ENCODE measurements around the gene GATAD1. TPM values are rescaled to one million over a fixed set of nuclear protein-coding genes. Genes with fewer than 3 reads are reported as not detected.

Gene GATAD1
- total and polyA plus RNA-seq, 2 of the 8 experiments (the other 6 are each of a cell fraction or from before 2014, with no cell fraction given) = 17.1 to 34.7 TPM

GRCh38 chr7:92485974-92486373, 38.7 kb downstream of the GATAD1 start:
- no peak overlapping the region for H4K91ac ChIP-seq (replicated peaks; ENCODE audit: insufficient read length, low read length)
- FAIRE-seq (no peak), DNase-seq (ENCODE audit: low read depth in 1 of 2, low spot score in 2 of 2) (no peak)
- H3K14ac ChIP-seq (ENCODE audit: insufficient read length) = no peak overlapping the region
- H3K23ac ChIP-seq (ENCODE audit: insufficient read length) = no peak overlapping the region
- CTCF ChIA-PET (ENCODE audit: partially characterized antibody) = interaction anchor here (0.7 to 1.4 kb wide), 3 partner anchors 62 to 629 kb away, joined by 3 read pairs; no protein-coding TSS in a partner anchor
- TF ChIP-seq POLR2AphosphoS5 (IDR thresholded peaks at IDR 0.05; ENCODE audit: low read depth, low read length) (peak; percentile 28; the same call in 1 of the 2 replicates), ATF3 (IDR thresholded peaks at IDR 0.05; ENCODE audit: insufficient read depth, low read depth, low read length) (no peak), BACH1 (IDR thresholded peaks at IDR 0.05; ENCODE audit: low read length) (no peak)
- no peaks in the 10 kb centered on the region for H3K23me2 ChIP-seq (ENCODE audit: low read depth, low read length)
- H3K36me3 ChIP-seq (ENCODE audit: control insufficient read depth in 2 of 4, insufficient read depth in 4 of 4, low read length in 3 of 4) = peaks cover 0 to 40% (median 12%) of the 10 kb centered on the region in 4 experiments; a peak in 5 of 8 replicates
- H4K5ac ChIP-seq (ENCODE audit: insufficient read length, low read depth, low read length) = no peak overlapping the region
- no peaks in the 10 kb centered on the region for H3K9me3 ChIP-seq (ENCODE audit: insufficient read depth in 2 of 2, low read depth in 1 of 2, low read length in 1 of 2)
- H3K18ac ChIP-seq (ENCODE audit: extremely low read depth, low read length) = no peak overlapping the region
- no peak overlapping the region for H3K27ac ChIP-seq (ENCODE audit: low read depth, low read length)
- no peak overlapping the region for H2AFZ ChIP-seq (ENCODE audit: low read length)
- no peak overlapping the region for H4K8ac ChIP-seq (ENCODE audit: extremely low read depth, insufficient read depth, low read length)
- H2BK12ac ChIP-seq (ENCODE audit: low read depth, low read length) = no peak overlapping the region
- H2BK5ac ChIP-seq (ENCODE audit: low read depth, low read length) = no peak overlapping the region
- no peaks in the 10 kb centered on the region for H3K79me2 ChIP-seq (ENCODE audit: control insufficient read depth in 1 of 2, insufficient read depth in 2 of 2, low read length in 2 of 2)
- no peak overlapping the region for H3K4me3 ChIP-seq (ENCODE audit: extremely low read depth in 1 of 4, insufficient read depth in 2 of 4, low read depth in 3 of 4, low read length in 4 of 4)
- no peak overlapping the region for H2BK120ac ChIP-seq (replicated peaks; ENCODE audit: low read depth, low read length)
- no peaks in the 10 kb centered on the region for H3K27me3 ChIP-seq (replicated peaks in 1 of 4; ENCODE audit: control insufficient read depth in 3 of 4, extremely low read depth in 1 of 4, insufficient read depth in 3 of 4, low read length in 3 of 4)
- 88% methylated on average over 2 of the region's 2 CpGs; no CpG with 5 or more reads in 1 of the 2 experiments for WGBS, 2 experiments (ENCODE audit: extremely low coverage in 1 of 2, insufficient coverage in 1 of 2, insufficient read length in 1 of 2, insufficient replicate concordance in 2 of 2, low coverage in 1 of 2, low lambda C conversion rate in 2 of 2, missing lambda C conversion rate in 1 of 2)
- no peak overlapping the region for H2BK20ac ChIP-seq (ENCODE audit: low read length)
- no peak overlapping the region for H3K4ac ChIP-seq (replicated peaks; ENCODE audit: insufficient read length, low read depth, low read length)
- H3K4me1 ChIP-seq (replicated peaks in 1 of 4; ENCODE audit: control insufficient read depth in 3 of 4, insufficient read depth in 4 of 4, low read length in 3 of 4) = no peaks in the 10 kb centered on the region
- no peaks in the 10 kb centered on the region for H3K79me1 ChIP-seq (ENCODE audit: low read depth, low read length)
- H3K4me2 ChIP-seq (ENCODE audit: insufficient read depth in 1 of 2, low read depth in 2 of 2, low read length in 2 of 2) = no peak overlapping the region
- H3K9ac ChIP-seq (replicated peaks in 1 of 4; ENCODE audit: extremely low read depth in 1 of 4, low read depth in 3 of 4, low read length in 3 of 4) = no peak overlapping the region
- no peaks in the 10 kb centered on the region for H4K20me1 ChIP-seq (replicated peaks in 1 of 2; ENCODE audit: control insufficient read depth in 1 of 2, insufficient read depth in 2 of 2, low read length in 2 of 2)
- POLR2A ChIA-PET (ENCODE audit: partially characterized antibody) = no interaction called here
- H2BK15ac ChIP-seq (ENCODE audit: low read length) = no peak overlapping the region
- H2AK5ac ChIP-seq (ENCODE audit: low read depth, low read length) = no peak overlapping the region
- no peak overlapping the region for H3K56ac ChIP-seq (replicated peaks; ENCODE audit: insufficient read length, low read depth, low read length)
